ENCODE results near the gene RFLNA. TPM values are rescaled to one million over a fixed set of nuclear protein-coding genes. Genes with fewer than 3 reads are reported as not detected.

The RFLNA gene
- total and polyA plus RNA-seq, 2 of the 13 experiments (the other 11 are each of a cell fraction or from before 2014, with no cell fraction given), result not detected

DNA sequence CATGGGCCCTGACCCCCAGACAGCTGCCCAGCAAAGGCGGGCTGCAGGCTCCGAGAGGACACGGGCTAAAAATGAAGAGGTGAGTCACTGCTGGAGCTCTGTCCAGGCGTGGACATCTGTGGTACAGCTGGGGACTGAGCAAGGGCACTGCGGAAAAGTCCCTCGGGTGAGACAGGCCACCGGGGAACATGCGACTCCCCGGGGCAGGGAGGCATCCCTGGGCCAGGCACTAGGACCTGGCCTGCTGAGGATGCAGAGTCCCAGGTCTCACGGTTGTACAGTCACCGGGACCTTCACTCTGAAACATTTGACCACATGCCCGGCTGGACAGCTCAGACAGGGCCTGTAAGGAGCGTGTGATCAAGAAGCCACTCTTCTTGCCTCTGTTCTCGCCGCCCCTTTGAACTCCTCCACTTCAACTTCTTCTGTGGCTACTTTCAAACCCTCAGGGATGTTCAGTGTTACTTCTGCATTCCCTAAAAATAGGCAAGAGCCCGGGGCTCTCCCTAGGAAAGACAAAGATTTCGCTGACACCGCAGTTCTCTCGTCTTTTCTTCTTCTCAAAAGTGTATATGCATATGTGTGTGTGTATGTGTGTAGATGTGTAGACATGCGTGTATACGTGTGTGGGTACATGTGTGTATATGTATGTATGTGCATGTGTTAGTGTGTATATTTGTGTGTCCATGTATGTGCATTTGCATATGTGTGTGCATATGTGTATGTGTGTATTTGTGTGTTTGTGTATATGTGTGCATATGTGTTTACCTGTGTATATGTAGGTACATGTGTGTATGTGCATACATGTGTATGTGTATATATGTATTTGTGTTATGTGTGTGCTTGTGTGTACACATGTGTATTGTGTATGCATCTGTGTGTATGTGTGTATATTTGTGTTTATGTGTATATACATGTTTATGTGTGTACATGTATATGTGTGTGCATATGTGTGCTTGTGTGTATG, 5.0 kb upstream of the RFLNA start:
- Histone ChIP-seq H3K4me1 (ENCODE audit: insufficient read depth, low read length) (peaks cover 10% of the 10 kb centered on the region), H3K79me2 (ENCODE audit: insufficient read depth, low read length) (no peaks in the 10 kb centered on the region), H3K9ac (ENCODE audit: insufficient read depth, low read depth, low read length) (no peak overlapping the region), H3K36me3 (replicated peaks in 1 of 2; ENCODE audit: control insufficient read depth in 1 of 2, insufficient read depth in 2 of 2, low read length in 2 of 2) (no peaks in the 10 kb centered on the region), H2AFZ (ENCODE audit: low read length) (no peak overlapping the region), H3K4me3 (replicated peaks in 1 of 3; ENCODE audit: insufficient read depth in 1 of 3, low read depth in 2 of 3, low read length in 3 of 3) (no peak overlapping the region), H3K27ac (ENCODE audit: extremely low read length, insufficient read depth, low read length) (no peak overlapping the region), H3K27me3 (ENCODE audit: control insufficient read depth in 1 of 2, insufficient read depth in 2 of 2, low read length in 2 of 2) (peaks cover 0 to 35% of the 10 kb centered on the region in 2 experiments; a peak in 3 of 5 replicates), H3K9me3 (ENCODE audit: low read length) (peaks cover 1% of the 10 kb centered on the region; the same call in 1 of the 2 replicates), H3K4me2 (ENCODE audit: low read depth, low read length) (no peak overlapping the region), H4K20me1 (ENCODE audit: insufficient read depth, low read length) (no peaks in the 10 kb centered on the region)
- TF ChIP-seq ZNF207 (IDR thresholded peaks at IDR 0.05; ENCODE audit: borderline replicate concordance), result 0 out of 2 replicates have a peak, but pooled peaks have one; percentile 28
- TF ChIP-seq, protein P1, sequence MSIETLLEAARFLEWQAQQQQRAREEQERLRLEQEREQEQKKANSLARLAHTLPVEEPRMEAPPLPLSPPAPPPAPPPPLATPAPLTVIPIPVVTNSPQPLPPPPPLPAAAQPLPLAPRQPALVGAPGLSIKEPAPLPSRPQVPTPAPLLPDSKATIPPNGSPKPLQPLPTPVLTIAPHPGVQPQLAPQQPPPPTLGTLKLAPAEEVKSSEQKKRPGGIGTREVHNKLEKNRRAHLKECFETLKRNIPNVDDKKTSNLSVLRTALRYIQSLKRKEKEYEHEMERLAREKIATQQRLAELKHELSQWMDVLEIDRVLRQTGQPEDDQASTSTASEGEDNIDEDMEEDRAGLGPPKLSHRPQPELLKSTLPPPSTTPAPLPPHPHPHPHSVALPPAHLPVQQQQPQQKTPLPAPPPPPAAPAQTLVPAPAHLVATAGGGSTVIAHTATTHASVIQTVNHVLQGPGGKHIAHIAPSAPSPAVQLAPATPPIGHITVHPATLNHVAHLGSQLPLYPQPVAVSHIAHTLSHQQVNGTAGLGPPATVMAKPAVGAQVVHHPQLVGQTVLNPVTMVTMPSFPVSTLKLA (IDR thresholded peaks at IDR 0.05), result peak; percentile 50
- TF ChIP-seq FUBP1 (CRISPR knock-in tag; IDR thresholded peaks at IDR 0.05; ENCODE audit: borderline replicate concordance), result no peak
- TF ChIP-seq NFE2L2 (IDR thresholded peaks at IDR 0.05; ENCODE audit: low read length), result no peak
- peak; percentile 90 to 95 for TF ChIP-seq MAFK (conservative IDR thresholded peaks at IDR 0.05 in 1 of 2, IDR thresholded peaks at IDR 0.05 in 1 of 2; ENCODE audit: low read length in 2 of 2)
- TF ChIP-seq ZNF549 (CRISPR knock-in tag; IDR thresholded peaks at IDR 0.05), result no peak
- 0 out of 2 replicates have a peak, but pooled peaks have one; percentile 17 for TF ChIP-seq FOXP1 (IDR thresholded peaks at IDR 0.05)
- no peak for TF ChIP-seq FOXP1 (CRISPR knock-in tag; IDR thresholded peaks at IDR 0.05)
- TF ChIP-seq MAFF (IDR thresholded peaks at IDR 0.05; ENCODE audit: low read depth, low read length), result peak; percentile 91
- WGBS (ENCODE audit: low lambda C conversion rate), result 41% methylated on average over 13 of the region's 21 CpGs
- BruUV-seq (replicated peaks), result no TSS peak
- CTCF ChIA-PET (ENCODE audit: low intra/inter-chr PET ratio, low total read pairs), result no interaction called here
- intact Hi-C loops (cut with micrococcal nuclease; ENCODE audit: unreplicated experiment), result loop anchor here (2.0 kb wide), 1 partner anchor 17 kb away; no protein-coding TSS in a partner anchor
- in situ Hi-C loops (cut with HindIII; ENCODE audit: extremely low pct_ligation_motif_present, low pct_unique_long_range_greater_than_20kb), result no loop called here
- no peak for FAIRE-seq
- POLR2A ChIA-PET, result interaction anchor here (1.2 kb wide), 1 partner anchor 11 kb away, joined by 3 read pairs; no protein-coding TSS in a partner anchor
- DNase-seq (ENCODE audit: low spot score), result no peak
- no peak; the same call in 2 of the 3 replicates for ATAC-seq
